Panc1 (cell line): ENCODE measurements around the gene CBX8. TPM values are rescaled to one million over a fixed set of nuclear protein-coding genes. Genes with fewer than 3 reads are reported as not detected.

Source experiments
- ATAC-seq: fragments of 200-7000 bp; cut with Tn5 transposase; 2 replicates; pipeline ENCODE4 v1.9.1; 2020; ENCODE audit warnings: mild to moderate bottlenecking, moderate library complexity
- BruUV-seq: library from RNA; stranded (reverse); fragments of 400-500 nt; replicated peaks from 2 replicates; lab custom pipeline; 2021; lab: Mats Ljungman, UMichigan
- CTCF ChIA-PET: fragments of 300-600 bp; sonication (Branson Sonifier 250); formaldehyde crosslinking; loops from one replicate; lab custom pipeline; 2022; ENCODE audit warnings: antibody characterized with exemption; lab: Charles Lee
- POLR2A ChIA-PET: fragments of 300-600 bp; sonication (Branson Sonifier 250); formaldehyde crosslinking; loops from one replicate; lab custom pipeline; 2022; ENCODE audit warnings: antibody characterized with exemption; lab: Charles Lee
- DNase-seq: peaks from one replicate; pipeline ENCODE4 v3.0.0-alpha.2; 2010; ENCODE audit warnings: low read depth, low spot score
- H3K27ac ChIP-seq: 2 replicates; pipeline ENCODE4 v1.5.1; 2011; ENCODE audit warnings: mild to moderate bottlenecking, low read length, inconsistent platforms
- H3K27me3 ChIP-seq: fragments of 200-500 bp; sonication (Bioruptor generic); 2 replicates; pipeline ENCODE4 v1.6.0; 2014; ENCODE audit warnings: low read length, inconsistent platforms; ENCODE audit not compliant: control insufficient read depth, insufficient read depth
- H3K36me3 ChIP-seq: fragments of 200-500 bp; sonication (Bioruptor generic); 2 replicates; pipeline ENCODE4 v1.5.1; 2014; ENCODE audit warnings: inconsistent platforms, mild to moderate bottlenecking, low read length, moderate library complexity; ENCODE audit not compliant: control insufficient read depth, insufficient read depth
- H3K4me1 ChIP-seq: 2 replicates; pipeline ENCODE4 v1.5.1; 2011; ENCODE audit warnings: inconsistent platforms, mild to moderate bottlenecking, low read length, moderate library complexity; ENCODE audit not compliant: control insufficient read depth, insufficient read depth
- H3K4me3 ChIP-seq, 2 experiments: 2 replicates each; pipeline ENCODE4 v1.5.1; 2011 to 2012; ENCODE audit warnings: low read depth in 2 of 2, low read length in 2 of 2, mild to moderate bottlenecking in 2 of 2, inconsistent platforms in 1 of 2, moderate library complexity in 1 of 2
- H3K9me3 ChIP-seq: fragments of 200-500 bp; sonication (Bioruptor generic); 2 replicates; pipeline ENCODE4 v1.5.1; 2014; ENCODE audit warnings: low read depth, mild to moderate bottlenecking, inconsistent platforms, low read length, moderate library complexity; ENCODE audit not compliant: control insufficient read depth, insufficient read depth
- CTCF ChIP-seq: fragments of 450-650 bp; IDR thresholded peaks from 2 replicates; pipeline ENCODE4 v1.5.1; 2017; ENCODE audit warnings: mild to moderate bottlenecking
- POLR2AphosphoS5 ChIP-seq: IDR thresholded peaks from 2 replicates; pipeline ENCODE4 v1.6.1; 2012; ENCODE audit warnings: mild to moderate bottlenecking, low read depth, low read length, moderate library complexity
- REST ChIP-seq, 2 experiments: IDR thresholded peaks; 2 replicates each; pipeline ENCODE4 v1.6.1; 2011 to 2012; ENCODE audit warnings: low read depth in 2 of 2, control low read depth in 1 of 2, low read length in 1 of 2, mild to moderate bottlenecking in 1 of 2, moderate library complexity in 1 of 2; ENCODE audit not compliant: insufficient read depth in 1 of 2
- SIN3A ChIP-seq: IDR thresholded peaks from 2 replicates; pipeline ENCODE4 v1.6.1; 2012; ENCODE audit warnings: low read depth, mild to moderate bottlenecking, low read length, moderate library complexity, borderline replicate concordance; ENCODE audit not compliant: insufficient read depth
- TCF7L2 ChIP-seq: IDR thresholded peaks from 2 replicates; pipeline ENCODE4 v1.6.1; 2011; ENCODE audit warnings: mild to moderate bottlenecking, low read depth, low read length, inconsistent platforms
- in situ Hi-C: cut with HindIII; loops from 2 replicates; pipeline ENCODE4 v1.10.0; 2016; ENCODE audit warnings: low sequenced_read_pairs, low pct_unique_long_range_greater_than_20kb
- intact Hi-C: fragments of 100-400 bp; cut with micrococcal nuclease; formaldehyde crosslinking; loops from one replicate; pipeline ENCODE4 v1.10.0; 2022; ENCODE audit not compliant: unreplicated experiment
- total RNA-seq: library from RNA; stranded (reverse); gene quantifications from one replicate; pipeline ENCODE4 v1.2.1, GENCODE V29; 2021; ENCODE audit not compliant: unreplicated experiment

Gene CBX8
- total RNA-seq, 1 experiment from 2014 or later = 15.3 TPM

- in situ Hi-C loops (loop anchor here (25.0 kb wide), 1 partner anchor 209 kb away; no protein-coding TSS in a partner anchor), intact Hi-C loops (no loop called here)
- no TSS peak for BruUV-seq
- Histone ChIP-seq H3K4me1 (peaks cover 18% of the 10 kb centered on the region), H3K27ac (no peak overlapping the region), H3K9me3 (no peaks in the 10 kb centered on the region), H3K27me3 (peaks cover 15% of the 10 kb centered on the region), H3K4me3 (peak overlapping the region; percentile 55 to 61), H3K36me3 (peaks cover 3% of the 10 kb centered on the region; the same call in 1 of the 2 replicates)
- no peak for ATAC-seq
- POLR2A ChIA-PET = interaction anchor here (0.5 kb wide), 1 partner anchor 32 kb away, joined by 4 read pairs; no protein-coding TSS in a partner anchor
- CTCF ChIA-PET = no interaction called here
- no peak for DNase-seq
- no peak for TF ChIP-seq POLR2AphosphoS5
- TF ChIP-seq SIN3A = no peak
- no peak for TF ChIP-seq TCF7L2
- TF ChIP-seq REST (IDR thresholded peaks at IDR 0.05; ENCODE audit: insufficient read depth in 1 of 2, low read depth in 2 of 2, low read length in 1 of 2) = no peak
- no peak for TF ChIP-seq CTCF
Observed at GRCh38 chr17:79778504-79779083, 18.3 kb downstream of the CBX8 start.

GRCh38 chr17:79777894-79778503 is 18.9 kb downstream of the CBX8 start, which contains the start of gene CBX2:
Gene CBX2, plus strand, starts transcription at chr17:79778148. Its CDS starts 88 bp downstream, at chr17:79778236.
- in situ Hi-C loops (loop anchor here (25.0 kb wide), 1 partner anchor 209 kb away; no protein-coding TSS in a partner anchor), intact Hi-C loops (no loop called here)
- ChIA-PET CTCF (no interaction called here), POLR2A (interaction anchor here (0.5 kb wide), 1 partner anchor 32 kb away, joined by 4 read pairs; no protein-coding TSS in a partner anchor)
- ATAC-seq (peak; percentile 89), DNase-seq (no peak)
- H3K36me3 ChIP-seq = peaks cover 3% of the 10 kb centered on the region; the same call in 1 of the 2 replicates
- peaks cover 18% of the 10 kb centered on the region for H3K27me3 ChIP-seq
- no peak for TF ChIP-seq TCF7L2
- TF ChIP-seq POLR2AphosphoS5 = no peak
- no peak for TF ChIP-seq SIN3A
- TF ChIP-seq REST (IDR thresholded peaks at IDR 0.05; ENCODE audit: insufficient read depth in 1 of 2, low read depth in 2 of 2, low read length in 1 of 2) = no peak
- TF ChIP-seq CTCF = no peak
- peak within 1 kb of the TSS; percentile 61 to 62 for H3K4me3 ChIP-seq
- no TSS peak for BruUV-seq
- peak within 1 kb of the TSS; percentile 57; the same call in 1 of the 2 replicates for H3K27ac ChIP-seq
- H3K4me1 ChIP-seq = peaks cover 20% of the 10 kb centered on the region
- no peaks in the 10 kb centered on the region for H3K9me3 ChIP-seq
